ENCODE results near the gene INKA2.

The INKA2 gene

GRCh38 chr1:111737216-111738132 lies 1.7 kb downstream of the INKA2 start:
- no peak for TF ChIP-seq CTCF (conservative IDR thresholded peaks at IDR 0.05; ENCODE audit: low read depth, low read length)
- no peak for DNase-seq (ENCODE audit: low read depth)
- H3K4me3 ChIP-seq (ENCODE audit: low read length): no peak overlapping the region

- DNase-seq (ENCODE audit: low read depth): no peak
- no peak overlapping the region for H3K4me3 ChIP-seq (ENCODE audit: low read length)
- TF ChIP-seq CTCF (conservative IDR thresholded peaks at IDR 0.05; ENCODE audit: low read depth, low read length): no peak
These were observed 2.5 kb downstream of the INKA2 start for GRCh38 chr1:111736548-111737215.

- H3K4me3 ChIP-seq (ENCODE audit: low read length): no peak overlapping the region
- DNase-seq (ENCODE audit: low read depth): no peak
- no peak for TF ChIP-seq CTCF (conservative IDR thresholded peaks at IDR 0.05; ENCODE audit: low read depth, low read length)
These were observed 3.2 kb downstream of the INKA2 start for GRCh38 chr1:111735858-111736544.

GRCh38 chr1:111735321-111735720 lies 3.9 kb downstream of the INKA2 start:
- DNase-seq (ENCODE audit: low read depth): no peak
- TF ChIP-seq CTCF (conservative IDR thresholded peaks at IDR 0.05; ENCODE audit: low read depth, low read length): no peak
- H3K4me3 ChIP-seq (ENCODE audit: low read length): no peak overlapping the region

- DNase-seq (ENCODE audit: low read depth): no peak
- TF ChIP-seq CTCF (conservative IDR thresholded peaks at IDR 0.05; ENCODE audit: low read depth, low read length): no peak
- no peak overlapping the region for H3K4me3 ChIP-seq (ENCODE audit: low read length)
These were observed 4.3 kb downstream of the INKA2 start for GRCh38 chr1:111734856-111735255.

GRCh38 chr1:111734426-111734825 lies 4.8 kb downstream of the INKA2 start:
- H3K4me3 ChIP-seq (ENCODE audit: low read length): no peak overlapping the region
- TF ChIP-seq CTCF (conservative IDR thresholded peaks at IDR 0.05; ENCODE audit: low read depth, low read length): no peak

More at GRCh38 chr1:111734426-111734825, 4.8 kb downstream of the INKA2 start:
- no peak for DNase-seq (ENCODE audit: low read depth)

Data from retinal pigment epithelial cell (primary cell).